Right forelimb (tissue), 1 donor: ENCODE measurements around the gene RBM44.

Experiments used
- DNase-seq: peaks from one replicate; pipeline ENCODE4 v3.0.0-alpha.2; 2018

Gene RBM44

DNA sequence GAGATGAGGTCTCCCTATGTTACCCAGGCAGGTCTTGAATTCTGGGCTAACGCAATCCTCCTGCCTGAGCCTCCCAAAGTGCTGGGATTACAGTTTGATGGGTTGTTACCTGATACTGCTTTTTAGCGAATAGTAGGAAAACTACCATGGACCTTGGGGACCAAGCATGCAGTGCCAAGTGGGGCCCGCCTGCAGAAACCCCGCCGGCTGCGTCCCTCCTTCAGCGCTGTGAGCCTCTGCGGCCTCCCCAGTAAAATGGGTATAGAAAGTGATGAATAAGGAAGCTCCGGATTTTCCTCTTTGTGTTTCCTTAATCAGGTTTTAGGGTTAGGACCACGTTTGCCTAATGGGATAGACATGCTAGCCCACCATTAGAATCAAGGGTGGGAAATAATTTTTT is 91.2 kb downstream of the RBM44 start:
- DNase-seq: no peak
